MM.1S (cell line): Measurements from ENCODE around the gene DDAH1.

Experiments used
- CTCF ChIP-seq: fragments of 300-600 bp; sonication (generic); IDR thresholded peaks from 2 replicates; pipeline ENCODE4 v1.5.1; 2016; ENCODE audit warnings: antibody characterized with exemption, low read length, mixed read lengths
- EZH2 ChIP-seq: fragments of 300-600 bp; sonication (generic); optimal IDR thresholded peaks from 2 replicates; pipeline ENCODE3; 2017; ENCODE audit warnings: low read depth, mild to moderate bottlenecking, antibody characterized with exemption, low read length, mixed read lengths
- EZH2phosphoT487 ChIP-seq: fragments of 300-600 bp; sonication (generic); IDR thresholded peaks from 2 replicates; pipeline ENCODE4 v1.6.1; 2018; ENCODE audit warnings: antibody characterized with exemption, low read length

- no peak for TF ChIP-seq EZH2
- peak; percentile 12 for TF ChIP-seq CTCF
- TF ChIP-seq EZH2phosphoT487 = no peak
Observed at GRCh38 chr1:85398391-85399064, 66.4 kb downstream of the DDAH1 start.
